Left ventricle myocardium inferior (tissue), 1 donor: ENCODE results near the gene CD200R1. TPM values are rescaled to one million over a fixed set of nuclear protein-coding genes. Genes with fewer than 3 reads are reported as not detected.

Source experiments
- DNase-seq: peaks from one replicate; pipeline ENCODE4 v3.0.0-alpha.2; 2020
- H3K27ac ChIP-seq: fragments of 200-600 bp; replicated peaks from 2 replicates; pipeline ENCODE4 v1.8.0; 2021
- H3K27me3 ChIP-seq: fragments of 200-600 bp; 2 replicates; pipeline ENCODE4 v1.8.0; 2021; ENCODE audit warnings: low read depth
- H3K36me3 ChIP-seq: fragments of 200-600 bp; 2 replicates; pipeline ENCODE4 v1.8.0; 2021
- H3K4me1 ChIP-seq: fragments of 200-600 bp; 2 replicates; pipeline ENCODE4 v1.8.0; 2021
- H3K4me3 ChIP-seq: fragments of 200-600 bp; 2 replicates; pipeline ENCODE4 v1.8.0; 2021; ENCODE audit warnings: mild to moderate bottlenecking, moderate library complexity
- H3K9me3 ChIP-seq: fragments of 200-600 bp; replicated peaks from 2 replicates; pipeline ENCODE4 v1.8.0; 2021
- intact Hi-C: fragments of 100-400 bp; cut with micrococcal nuclease; formaldehyde crosslinking; loops from one replicate; pipeline ENCODE4 v1.11.0; 2022
- total RNA-seq: library from RNA; stranded (reverse); fragmentation: NEBNext Ultra II Directional; extraction: Animal tissue kit (Norgen Biotek cat#: 25700); gene quantifications from one replicate; pipeline ENCODE4 v1.2.1, GENCODE V29; 2021
- TF ChIP-seq, protein P1 (sequence below): fragments of 200-600 bp; IDR thresholded peaks from 2 replicates; pipeline ENCODE4 v1.8.0; 2021; ENCODE audit warnings: antibody characterized with exemption, mild to moderate bottlenecking, borderline replicate concordance
- donor health status: DM: no; HTN: yes; CAD: no; lungs with severe emphysema.

Gene CD200R1
- total RNA-seq, 1 donor from 2014 or later, result 0.82 TPM

DNA sequence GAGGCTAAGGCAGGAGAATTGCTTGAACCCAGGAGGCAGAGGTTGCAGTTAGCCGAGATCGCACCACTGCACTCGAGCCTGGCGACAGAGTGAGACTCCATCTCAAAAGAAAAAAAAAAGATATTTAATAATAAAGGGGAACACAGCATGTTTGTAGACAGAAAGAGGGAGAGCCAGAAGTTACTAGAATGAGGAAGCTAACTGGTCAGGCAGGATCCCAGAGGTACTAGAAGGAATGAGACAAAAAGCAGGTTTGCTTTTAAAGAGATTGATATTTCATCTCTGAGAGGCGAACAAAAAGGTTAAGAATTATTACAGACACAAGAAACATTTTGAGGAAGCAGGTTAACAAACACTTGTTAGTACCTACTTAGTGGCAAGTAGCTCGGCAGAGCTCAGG is 9.2 kb downstream of the CD200R1 start:
- no peak overlapping the region for H3K4me3 ChIP-seq
- no peaks in the 10 kb centered on the region for H3K36me3 ChIP-seq
- no peak overlapping the region for H3K27ac ChIP-seq
- H3K4me1 ChIP-seq, result no peaks in the 10 kb centered on the region
- TF ChIP-seq, protein P1, sequence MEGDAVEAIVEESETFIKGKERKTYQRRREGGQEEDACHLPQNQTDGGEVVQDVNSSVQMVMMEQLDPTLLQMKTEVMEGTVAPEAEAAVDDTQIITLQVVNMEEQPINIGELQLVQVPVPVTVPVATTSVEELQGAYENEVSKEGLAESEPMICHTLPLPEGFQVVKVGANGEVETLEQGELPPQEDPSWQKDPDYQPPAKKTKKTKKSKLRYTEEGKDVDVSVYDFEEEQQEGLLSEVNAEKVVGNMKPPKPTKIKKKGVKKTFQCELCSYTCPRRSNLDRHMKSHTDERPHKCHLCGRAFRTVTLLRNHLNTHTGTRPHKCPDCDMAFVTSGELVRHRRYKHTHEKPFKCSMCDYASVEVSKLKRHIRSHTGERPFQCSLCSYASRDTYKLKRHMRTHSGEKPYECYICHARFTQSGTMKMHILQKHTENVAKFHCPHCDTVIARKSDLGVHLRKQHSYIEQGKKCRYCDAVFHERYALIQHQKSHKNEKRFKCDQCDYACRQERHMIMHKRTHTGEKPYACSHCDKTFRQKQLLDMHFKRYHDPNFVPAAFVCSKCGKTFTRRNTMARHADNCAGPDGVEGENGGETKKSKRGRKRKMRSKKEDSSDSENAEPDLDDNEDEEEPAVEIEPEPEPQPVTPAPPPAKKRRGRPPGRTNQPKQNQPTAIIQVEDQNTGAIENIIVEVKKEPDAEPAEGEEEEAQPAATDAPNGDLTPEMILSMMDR, result no peak
- H3K27me3 ChIP-seq, result peaks cover 47% of the 10 kb centered on the region
- no peak for DNase-seq
- intact Hi-C loops, result loop anchor here (5.0 kb wide), 1 partner anchor 48 kb away; no protein-coding TSS in a partner anchor
- H3K9me3 ChIP-seq, result peaks cover 11% of the 10 kb centered on the region

GRCh38 chr3:112963683-112964082 is 11.2 kb downstream of the CD200R1 start:
- Histone ChIP-seq H3K4me3 (no peak overlapping the region), H3K4me1 (no peaks in the 10 kb centered on the region), H3K36me3 (no peaks in the 10 kb centered on the region), H3K27ac (no peak overlapping the region), H3K27me3 (peaks cover 38% of the 10 kb centered on the region), H3K9me3 (peaks cover 11% of the 10 kb centered on the region)
- no peak for DNase-seq
- intact Hi-C loops, result loop anchor here (5.0 kb wide), 1 partner anchor 241 kb away; no protein-coding TSS in a partner anchor
- TF ChIP-seq, protein P1, result no peak

GRCh38 chr3:112958811-112959560 is 15.9 kb downstream of the CD200R1 start:
- TF ChIP-seq, protein P1, result no peak
- no peak overlapping the region for H3K27ac ChIP-seq
- intact Hi-C loops, result no loop called here

GRCh38 chr3:112956351-112956750 is 18.6 kb downstream of the CD200R1 start:
- intact Hi-C loops, result no loop called here
- Histone ChIP-seq H3K27me3 (peaks cover 12% of the 10 kb centered on the region), H3K36me3 (no peaks in the 10 kb centered on the region), H3K4me1 (no peaks in the 10 kb centered on the region), H3K4me3 (no peak overlapping the region), H3K9me3 (peaks cover 28% of the 10 kb centered on the region), H3K27ac (no peak overlapping the region)
- DNase-seq, result no peak
- TF ChIP-seq, protein P1, result no peak

More at GRCh38 chr3:112958811-112959560, 15.9 kb downstream of the CD200R1 start:
- no peak overlapping the region for H3K4me3 ChIP-seq
- no peaks in the 10 kb centered on the region for H3K36me3 ChIP-seq
- peaks cover 24% of the 10 kb centered on the region for H3K9me3 ChIP-seq
- no peak for DNase-seq
- no peaks in the 10 kb centered on the region for H3K4me1 ChIP-seq
- peaks cover 19% of the 10 kb centered on the region for H3K27me3 ChIP-seq

- Histone ChIP-seq H3K36me3 (no peaks in the 10 kb centered on the region), H3K27ac (no peak overlapping the region), H3K27me3 (no peaks in the 10 kb centered on the region), H3K4me3 (no peak overlapping the region), H3K4me1 (no peaks in the 10 kb centered on the region), H3K9me3 (peaks cover 27% of the 10 kb centered on the region)
- TF ChIP-seq, protein P1, result no peak
- no peak for DNase-seq
- intact Hi-C loops, result no loop called here
Observed at GRCh38 chr3:112948346-112948838, 26.5 kb downstream of the CD200R1 start.
